Measurements from ENCODE around the gene SYT7.

SYT7 gene

GRCh38 chr11:61552108-61552635, 28.7 kb downstream of the SYT7 start:
- DNase-seq, result no peak

GRCh38 chr11:61551634-61552033, 29.2 kb downstream of the SYT7 start:
- DNase-seq, result no peak

- no peak for DNase-seq
Measured at GRCh38 chr11:61550665-61551227, 30.1 kb downstream of the SYT7 start.

- no peak for DNase-seq
Measured at GRCh38 chr11:61549662-61550568, 31.0 kb downstream of the SYT7 start.

- DNase-seq, result no peak
Measured at GRCh38 chr11:61549177-61549576, 31.7 kb downstream of the SYT7 start.

GRCh38 chr11:61547246-61547645, 33.6 kb downstream of the SYT7 start:
- DNase-seq, result no peak

GRCh38 chr11:61546663-61547062, 34.2 kb downstream of the SYT7 start:
- no peak for DNase-seq

GRCh38 chr11:61545921-61546320, 35.0 kb downstream of the SYT7 start:
- DNase-seq, result no peak

- no peak for DNase-seq
Measured at GRCh38 chr11:61545341-61545740, 35.5 kb downstream of the SYT7 start.

GRCh38 chr11:61544466-61544865, 36.4 kb downstream of the SYT7 start:
- DNase-seq, result no peak

GRCh38 chr11:61543606-61544306, 37.1 kb downstream of the SYT7 start:
- DNase-seq, result no peak

- no peak for DNase-seq
Measured at GRCh38 chr11:61542705-61543104, 38.2 kb downstream of the SYT7 start.

GRCh38 chr11:61542024-61542461, 38.8 kb downstream of the SYT7 start:
- no peak for DNase-seq

GRCh38 chr11:61541598-61541997, 39.3 kb downstream of the SYT7 start:
- DNase-seq, result no peak

GRCh38 chr11:61540528-61540927, 40.3 kb downstream of the SYT7 start:
- DNase-seq, result no peak

- no peak for DNase-seq
Measured at GRCh38 chr11:61539831-61540357, 41.0 kb downstream of the SYT7 start.

GRCh38 chr11:61539006-61539405, 41.9 kb downstream of the SYT7 start:
- no peak for DNase-seq

- no peak for DNase-seq
Measured at GRCh38 chr11:61538636-61538961, 42.3 kb downstream of the SYT7 start.

- no peak for DNase-seq
Measured at GRCh38 chr11:61537326-61537725, 43.5 kb downstream of the SYT7 start.

- DNase-seq, result no peak
Measured at GRCh38 chr11:61536676-61537270, 44.1 kb downstream of the SYT7 start.

- DNase-seq, result no peak
Measured at GRCh38 chr11:61535998-61536675, 44.7 kb downstream of the SYT7 start.

Data from activated CD8-positive, alpha-beta memory T cell treated with anti-CD3 and anti-CD28 coated beads, Interleukin-2, amount 50 U/mL, for 4 hours (primary cell).